Fibroblast of the aortic adventitia (primary cell): Measurements from ENCODE around the gene CPT1A. TPM values are rescaled to one million over a fixed set of nuclear protein-coding genes. Genes with fewer than 3 reads are reported as not detected.
A peak's percentile ranks its signal among the peaks of the same experiment; 100 is the strongest.

Source experiments
- DNase-seq: peaks from one replicate; pipeline ENCODE4 v3.0.0-alpha.2; 2010; ENCODE audit warnings: low read depth
- H3K4me3 ChIP-seq: 2 replicates; pipeline ENCODE4 v1.5.1; 2011; ENCODE audit warnings: low read depth, mild to moderate bottlenecking, control low read depth, low read length, moderate library complexity
- CTCF ChIP-seq: IDR thresholded peaks from 2 replicates; pipeline ENCODE4 v1.5.1; 2011; ENCODE audit warnings: mild to moderate bottlenecking, low read length, control low read depth, inconsistent platforms; ENCODE audit not compliant: insufficient read depth
- total RNA-seq: library from RNA; depleted of rRNA; stranded (reverse); fragments of >200 nt; gene quantifications from 2 replicates; pipeline ENCODE4 v1.2.3, GENCODE V29; 2012; ENCODE audit warnings: low replicate concordance

CPT1A gene
- total RNA-seq, 1 donor: 45.6 TPM

GRCh38 chr11:68782711-68783110 lies 59.0 kb downstream of the CPT1A start:
- no peak for TF ChIP-seq CTCF
- DNase-seq: no peak
- no peak overlapping the region for H3K4me3 ChIP-seq

DNA sequence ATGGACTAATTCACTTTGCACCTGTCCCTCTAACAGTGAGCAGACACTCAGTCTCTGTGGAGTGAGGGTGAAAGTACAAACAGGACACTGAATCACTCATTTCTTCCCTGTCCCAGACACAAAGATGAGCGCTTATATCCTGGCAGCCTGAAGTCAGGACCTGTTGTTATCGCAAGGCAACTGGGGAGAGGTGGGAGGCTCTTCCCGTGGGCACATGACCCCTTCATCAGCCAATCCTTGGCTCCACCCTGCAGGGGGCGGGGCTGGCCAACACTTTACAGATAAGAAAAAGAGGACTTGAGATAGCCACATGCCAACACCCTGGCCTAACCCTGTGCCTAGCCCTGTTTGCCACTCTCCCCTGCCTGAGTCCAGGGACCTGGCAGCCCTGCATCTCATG lies 60.9 kb downstream of the CPT1A start:
- no peak overlapping the region for H3K4me3 ChIP-seq
- TF ChIP-seq CTCF: no peak
- DNase-seq: peak; percentile 6

GRCh38 chr11:68778205-68778604 lies 63.5 kb downstream of the CPT1A start:
- H3K4me3 ChIP-seq: no peak overlapping the region
- TF ChIP-seq CTCF: no peak
- DNase-seq: no peak

- no peak overlapping the region for H3K4me3 ChIP-seq
- no peak for DNase-seq
- no peak for TF ChIP-seq CTCF
Observed at GRCh38 chr11:68776442-68777235, 65.1 kb downstream of the CPT1A start.

DNA sequence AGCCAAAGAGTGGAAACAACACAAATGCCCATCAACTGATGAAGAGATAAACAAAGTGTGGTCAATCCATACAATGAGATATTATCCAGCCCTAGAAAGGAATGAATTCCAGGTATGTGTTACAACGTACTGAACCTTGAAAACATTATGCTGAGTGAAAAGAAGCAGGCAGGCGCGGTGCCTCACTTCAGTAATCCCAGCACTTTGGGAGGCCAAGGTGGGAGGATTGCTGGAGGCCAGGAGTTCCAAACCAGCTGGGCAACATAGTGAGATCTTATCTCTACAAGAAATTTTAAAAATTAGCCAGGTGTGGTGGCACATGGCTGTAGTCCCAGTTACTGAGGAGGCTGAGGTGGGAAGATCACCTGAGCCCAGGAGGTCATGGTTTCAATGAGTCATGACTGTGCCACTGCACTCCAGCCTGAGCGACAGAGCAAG lies 65.7 kb downstream of the CPT1A start:
- DNase-seq: no peak
- TF ChIP-seq CTCF: no peak
- H3K4me3 ChIP-seq: no peak overlapping the region

DNA sequence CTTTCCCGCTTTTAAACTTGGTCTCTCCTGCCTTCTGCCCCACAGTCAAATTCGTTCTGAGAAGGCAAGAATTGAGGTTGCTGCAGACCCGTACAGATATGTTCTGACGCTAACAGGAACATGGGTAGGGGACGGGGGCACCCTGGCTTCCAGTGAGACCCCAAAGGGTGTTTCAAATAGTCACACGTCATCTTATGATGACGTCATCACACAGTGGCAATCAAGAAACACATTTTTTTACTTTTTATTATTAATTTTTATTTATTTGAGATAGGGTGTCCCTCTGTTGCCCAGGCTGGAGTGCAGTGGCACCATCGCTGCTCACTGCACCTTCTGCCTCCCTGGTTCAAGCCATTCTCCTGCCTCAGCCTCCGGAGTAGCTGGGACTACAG lies 67.5 kb downstream of the CPT1A start:
- TF ChIP-seq CTCF: no peak
- no peak overlapping the region for H3K4me3 ChIP-seq
- DNase-seq: no peak
